HG03520 (cell line): ENCODE results near the gene ALDH8A1.
"Not testable (repeated sequence)": the region's sequence is repeated elsewhere in the genome, so short reads cannot be mapped to it uniquely, and the experiment has no call there.

ENCODE experiments used
- ATAC-seq: cut with Tn5 transposase; IDR thresholded peaks from one replicate; pipeline ENCODE4 v1.9.1; 2021; ENCODE audit warnings: mild to moderate bottlenecking, moderate library complexity; ENCODE audit not compliant: unreplicated experiment

The ALDH8A1 gene

DNA sequence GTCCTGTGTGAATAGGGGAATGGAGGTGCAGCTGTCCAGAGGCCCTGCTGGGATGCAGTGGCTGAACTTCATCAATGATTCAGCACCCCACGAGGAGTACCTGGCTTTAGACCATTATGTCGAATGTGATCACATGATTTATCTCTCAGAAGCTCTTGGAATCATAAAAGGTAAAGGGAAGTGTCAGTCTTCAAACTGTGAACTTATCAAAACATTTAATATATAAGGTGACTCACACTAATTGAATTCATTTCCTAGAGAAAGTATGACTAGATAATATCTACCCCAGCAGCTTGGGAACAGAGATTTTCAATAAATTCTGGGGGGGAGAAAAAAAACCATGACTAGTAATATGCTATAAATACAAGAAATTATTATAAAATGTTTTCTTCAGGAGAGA lies 29.5 kb downstream of the ALDH8A1 start:
- no peak for ATAC-seq

DNA sequence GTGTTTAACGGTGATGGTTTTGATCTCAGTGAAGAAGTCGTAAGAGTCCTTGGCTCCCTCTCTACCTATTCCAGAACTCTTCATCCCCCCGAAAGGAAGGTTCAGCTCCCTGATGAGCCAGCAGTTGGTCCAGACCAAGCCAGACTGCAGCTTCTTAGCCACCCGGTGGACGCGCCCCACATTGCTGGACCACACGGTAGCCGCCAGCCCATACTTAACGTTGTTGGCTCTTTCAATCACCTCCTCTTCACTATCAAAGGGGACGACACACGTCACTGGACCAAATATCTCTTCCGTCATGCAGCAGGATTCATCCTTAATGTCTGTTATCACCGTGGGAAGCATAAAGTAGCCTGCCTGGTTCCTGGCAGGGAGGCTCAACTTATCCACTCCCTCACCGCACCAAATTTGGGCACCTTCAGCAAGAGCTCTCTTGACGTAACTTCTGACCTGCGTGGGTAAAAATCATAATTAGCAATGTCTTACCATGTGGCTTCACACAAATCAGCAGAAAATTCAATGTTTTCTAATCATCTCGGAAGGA lies 31.4 kb downstream of the ALDH8A1 start:
- ATAC-seq = no peak

DNA sequence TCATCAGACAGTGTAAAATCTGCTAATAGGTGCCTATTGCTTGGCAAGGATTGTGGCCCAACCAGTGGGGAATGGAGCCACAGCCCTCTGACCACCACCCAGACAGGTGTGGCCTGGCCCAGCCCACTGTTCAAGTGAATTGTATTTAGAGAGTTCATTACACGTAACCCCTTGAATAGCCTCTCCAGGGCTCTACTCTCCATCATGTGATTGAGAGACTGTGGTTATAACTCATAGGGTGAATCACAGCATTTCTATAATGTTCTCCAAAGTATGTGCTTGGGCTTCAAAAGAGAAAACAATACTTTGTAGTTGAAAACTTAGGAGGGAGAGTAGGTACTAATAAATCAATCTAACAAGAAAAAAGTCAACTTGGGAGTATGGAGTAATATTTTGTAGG lies 38.4 kb downstream of the ALDH8A1 start:
- no peak for ATAC-seq

DNA sequence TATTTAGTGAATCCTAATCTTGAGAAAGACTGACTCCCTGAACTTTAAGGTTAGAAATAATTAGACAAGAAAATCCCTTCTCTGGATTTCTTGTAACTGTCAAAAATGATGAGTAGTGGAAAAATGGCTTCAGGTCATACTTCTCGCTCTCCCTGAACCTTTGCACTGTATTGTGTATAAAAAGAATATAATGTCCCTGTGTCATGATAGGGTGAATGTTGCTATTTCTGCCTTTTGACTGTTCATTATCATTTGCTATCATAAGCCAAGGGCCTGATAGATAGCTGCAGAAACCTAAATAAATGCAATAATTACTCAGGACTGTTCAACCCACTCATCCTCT lies 39.3 kb downstream of the ALDH8A1 start:
- no peak for ATAC-seq

DNA sequence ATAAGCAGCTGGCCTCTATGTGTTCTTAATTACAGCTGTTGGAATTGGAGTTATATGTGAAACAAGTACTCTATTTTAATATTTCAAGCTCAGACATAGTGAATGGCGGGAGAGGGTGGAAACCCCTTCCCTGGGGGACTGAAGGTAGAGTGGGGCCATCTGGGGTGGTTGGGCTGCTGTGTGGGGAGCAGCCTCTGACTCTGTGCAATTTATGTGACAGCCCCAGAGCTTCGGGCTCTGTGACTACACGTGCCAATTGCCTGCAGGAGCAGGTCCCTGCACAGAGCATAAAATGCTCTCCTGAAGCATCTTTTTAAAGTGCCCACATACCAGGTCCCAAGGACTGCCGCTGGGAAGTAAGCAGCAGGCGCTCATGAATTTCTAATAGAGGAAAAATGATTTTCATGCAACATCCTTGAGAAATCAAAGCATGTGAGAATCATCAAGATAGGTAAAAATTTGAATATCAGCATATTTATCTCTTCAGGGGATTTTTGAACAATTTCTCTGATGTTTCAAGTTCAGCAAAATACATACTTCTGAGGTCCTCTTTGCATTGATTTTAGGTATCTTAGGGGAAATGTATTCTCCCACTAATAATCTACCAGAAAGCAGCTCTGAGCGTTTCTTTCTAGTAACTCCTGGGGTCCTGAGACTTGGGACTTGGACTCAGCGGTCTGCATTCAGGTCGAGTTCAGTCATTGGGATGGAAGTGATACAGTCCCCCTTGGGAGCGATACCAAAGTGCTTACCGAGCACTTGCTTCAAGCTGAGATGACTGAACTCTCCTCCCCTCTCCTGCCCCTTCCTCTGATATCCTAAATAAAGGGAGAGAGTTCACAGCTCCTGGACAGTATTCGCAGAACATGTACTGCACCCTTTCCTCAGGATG lies 40.0 kb downstream of the ALDH8A1 start:
- no peak for ATAC-seq

DNA sequence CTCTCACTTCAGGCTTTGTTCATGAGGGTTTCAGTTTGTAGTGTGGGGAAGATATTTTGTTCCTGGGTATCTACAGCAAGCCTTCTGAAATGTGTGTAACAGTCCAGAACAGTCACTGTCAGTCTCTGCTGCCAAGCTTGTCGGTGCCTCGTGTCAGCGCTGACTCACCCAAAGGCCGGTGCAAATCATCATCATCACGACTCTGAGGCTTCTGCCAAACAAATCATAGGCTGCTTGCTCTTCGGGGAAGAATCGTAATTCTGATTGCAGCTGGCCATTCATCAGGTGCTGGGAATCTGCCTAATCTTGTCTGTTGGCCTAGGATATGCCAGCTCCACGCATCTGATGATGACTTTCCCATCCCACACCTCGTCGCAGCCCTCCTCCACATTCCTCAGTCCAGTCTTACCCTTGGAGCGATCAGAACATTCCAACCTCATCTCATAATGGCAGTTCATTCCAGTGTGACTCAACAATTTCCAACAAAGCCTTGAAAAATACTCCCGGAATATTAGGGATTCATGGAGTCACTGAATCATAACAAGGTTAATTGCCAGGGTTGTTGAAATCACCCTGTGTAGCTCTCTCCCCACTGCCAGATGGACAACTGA lies 40.9 kb downstream of the ALDH8A1 start:
- ATAC-seq = no peak

DNA sequence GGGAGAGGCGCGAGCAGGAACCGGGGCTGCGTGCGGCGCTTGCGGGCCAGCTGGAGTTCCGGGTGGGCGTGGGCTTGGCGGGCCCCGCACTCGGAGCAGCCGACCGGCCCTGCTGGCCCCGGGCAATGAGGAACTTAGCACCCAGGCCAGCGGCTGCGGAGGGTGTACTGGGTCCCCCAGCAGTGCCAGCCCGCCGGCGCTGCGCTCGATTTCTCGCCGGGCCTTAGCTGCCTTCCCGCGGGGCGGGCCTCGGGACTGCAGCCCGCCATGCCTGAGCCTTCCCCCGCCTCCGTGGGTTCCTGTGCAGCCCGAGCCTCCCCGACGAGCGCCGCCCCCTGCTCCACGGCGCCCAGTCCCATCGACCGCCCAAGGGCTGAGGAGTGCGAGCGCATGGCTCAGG lies 45.2 kb downstream of the ALDH8A1 start:
- ATAC-seq = not testable (repeated sequence)

DNA sequence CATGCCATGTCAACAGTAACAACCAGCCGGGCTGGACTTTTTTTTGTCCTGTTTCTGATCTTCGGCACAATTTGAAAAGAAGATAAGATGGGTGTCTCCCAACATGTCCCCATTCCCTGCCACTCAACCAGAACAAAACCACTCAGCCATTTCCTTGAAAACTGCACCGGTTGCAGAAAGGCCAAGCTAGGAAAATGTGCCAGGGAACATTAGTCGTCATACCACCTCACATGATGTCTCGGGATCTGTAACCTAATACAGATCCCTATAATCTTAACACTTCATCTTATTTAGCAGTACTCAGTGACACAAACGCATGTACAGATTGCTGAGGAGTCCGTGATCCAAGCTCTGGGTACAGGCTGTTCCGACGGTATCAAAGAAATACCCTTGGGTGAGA lies 46.5 kb downstream of the ALDH8A1 start:
- no peak for ATAC-seq

DNA sequence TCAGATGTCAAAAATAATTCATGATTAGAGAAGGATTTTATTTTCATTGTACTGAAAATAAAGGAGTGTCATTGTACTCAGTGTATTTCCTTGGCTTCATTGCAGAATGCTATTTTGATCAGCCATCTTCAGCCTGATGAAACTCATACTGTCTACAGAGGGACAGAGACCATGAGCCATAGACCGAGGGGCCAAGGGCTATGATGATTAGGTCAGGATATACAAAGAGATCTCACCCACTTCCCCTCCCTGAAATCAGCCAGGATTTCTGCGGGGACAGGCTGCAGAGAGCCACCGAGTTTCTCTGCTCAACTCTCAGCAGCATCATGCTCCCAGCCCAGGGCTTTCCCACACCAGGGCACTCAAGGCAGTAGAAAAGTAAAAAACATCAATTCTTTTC lies 47.0 kb downstream of the ALDH8A1 start:
- no peak for ATAC-seq

DNA sequence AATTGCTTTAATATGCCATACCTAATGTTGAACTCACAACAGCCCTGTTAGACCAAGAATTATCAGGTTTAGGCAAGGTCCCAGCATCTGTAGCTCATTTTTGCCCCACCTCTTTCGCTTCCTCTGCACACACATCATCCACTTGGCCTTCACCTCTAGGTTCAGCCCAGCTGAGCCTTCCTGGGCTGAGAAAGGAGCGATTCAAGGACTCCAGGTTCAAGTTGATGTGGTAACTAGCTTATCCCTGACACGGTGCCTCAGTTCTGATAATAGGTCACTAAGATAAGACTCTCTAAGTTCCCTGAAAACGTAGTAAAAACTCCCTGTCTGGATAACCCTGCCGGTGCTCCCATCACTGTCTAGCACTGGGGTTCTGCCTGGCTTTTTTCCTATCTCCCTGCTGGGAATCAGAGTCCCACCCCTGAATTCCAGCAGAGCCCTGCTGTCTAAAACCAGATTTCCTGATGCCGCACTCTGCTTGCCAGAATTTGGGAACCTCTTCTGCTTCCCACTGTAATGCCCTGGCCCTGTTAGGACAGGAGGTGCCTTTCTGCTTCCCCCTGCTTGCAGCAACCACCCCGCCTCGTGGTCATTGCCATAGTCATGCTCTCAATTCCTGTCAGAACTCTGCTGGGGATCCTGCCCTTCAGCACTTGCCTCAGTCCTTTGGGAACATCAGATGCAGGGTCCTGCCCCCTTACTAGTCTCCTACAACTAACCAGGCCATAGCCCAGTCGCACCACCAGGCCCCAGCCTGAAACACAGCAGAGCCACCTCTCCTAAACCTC lies 47.6 kb downstream of the ALDH8A1 start:
- no peak for ATAC-seq

DNA sequence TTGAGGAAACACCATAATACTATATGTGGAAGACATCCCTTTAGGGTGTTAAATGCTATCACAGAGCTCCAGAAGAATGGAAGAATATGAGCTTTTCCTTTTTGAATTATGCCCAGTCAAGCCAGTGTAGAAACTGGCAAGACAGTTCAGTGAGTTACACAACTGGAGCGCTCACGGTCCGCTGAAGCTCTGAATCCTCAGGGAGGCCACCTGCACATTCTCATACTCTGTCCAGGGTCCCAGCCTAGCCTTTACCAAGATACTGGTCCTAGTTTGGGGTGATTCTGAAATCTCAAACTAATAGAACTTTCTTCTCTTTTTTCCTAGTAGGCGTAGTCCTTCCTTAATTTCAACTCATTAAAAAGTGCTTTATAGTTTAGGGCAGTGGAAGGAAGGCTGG lies 51.3 kb downstream of the ALDH8A1 start:
- no peak for ATAC-seq

DNA sequence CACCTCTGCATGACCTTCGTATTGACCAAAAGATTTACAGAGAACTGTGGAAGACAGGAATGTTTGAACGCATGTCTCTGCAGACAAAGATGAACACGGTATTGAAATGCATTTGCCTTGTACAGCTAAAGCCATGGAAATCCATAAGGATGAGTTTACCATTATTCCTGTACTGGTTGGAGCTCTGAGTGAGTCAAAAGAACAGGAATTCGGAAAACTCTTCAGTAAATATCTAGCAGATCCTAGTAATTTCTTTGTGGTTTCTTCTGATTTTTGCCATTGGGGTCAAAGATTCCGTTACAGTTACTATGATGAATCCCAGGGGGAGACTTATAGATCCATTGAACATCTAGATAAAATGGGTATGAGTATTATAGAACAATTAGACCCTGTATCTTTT lies 51.7 kb downstream of the ALDH8A1 start:
- ATAC-seq = not testable (repeated sequence)

DNA sequence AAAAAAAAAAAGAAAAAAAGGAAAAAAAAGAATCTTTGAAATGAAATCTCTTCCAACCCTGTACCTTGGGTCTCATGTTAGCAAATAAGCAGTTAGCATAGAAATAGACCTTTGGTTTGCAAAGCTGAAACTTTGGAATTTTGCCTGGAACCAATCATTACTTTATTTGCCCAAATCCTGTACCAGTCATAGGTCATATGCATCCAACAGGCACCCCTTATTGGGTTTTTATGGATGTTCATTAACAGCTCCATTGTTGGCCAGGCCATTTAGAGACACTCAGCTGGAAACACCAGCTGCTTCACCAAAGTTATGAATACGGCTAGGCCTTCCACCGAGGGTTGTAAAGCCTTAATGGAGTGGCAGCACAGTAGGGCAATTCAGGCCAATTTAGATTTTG lies 53.0 kb downstream of the ALDH8A1 start:
- no peak for ATAC-seq

DNA sequence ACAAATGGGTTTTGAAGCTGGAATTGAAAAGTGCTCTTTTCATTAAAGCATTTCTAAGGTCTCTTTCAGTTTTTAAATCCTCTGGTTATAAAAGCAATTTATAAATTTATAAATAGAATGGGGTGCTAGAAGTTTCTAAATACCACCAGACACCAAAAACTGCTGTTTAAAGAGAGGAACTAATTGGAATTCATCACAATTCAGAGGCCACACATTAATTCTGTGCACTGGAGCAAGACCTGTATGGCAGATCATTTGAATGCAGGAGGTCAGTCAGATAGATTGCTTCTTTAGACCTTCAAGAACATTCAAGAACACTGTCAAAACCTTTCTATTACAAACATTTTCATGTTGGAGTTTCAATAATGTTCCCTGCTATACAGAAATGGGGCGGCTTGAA lies 55.1 kb downstream of the ALDH8A1 start:
- no peak for ATAC-seq

DNA sequence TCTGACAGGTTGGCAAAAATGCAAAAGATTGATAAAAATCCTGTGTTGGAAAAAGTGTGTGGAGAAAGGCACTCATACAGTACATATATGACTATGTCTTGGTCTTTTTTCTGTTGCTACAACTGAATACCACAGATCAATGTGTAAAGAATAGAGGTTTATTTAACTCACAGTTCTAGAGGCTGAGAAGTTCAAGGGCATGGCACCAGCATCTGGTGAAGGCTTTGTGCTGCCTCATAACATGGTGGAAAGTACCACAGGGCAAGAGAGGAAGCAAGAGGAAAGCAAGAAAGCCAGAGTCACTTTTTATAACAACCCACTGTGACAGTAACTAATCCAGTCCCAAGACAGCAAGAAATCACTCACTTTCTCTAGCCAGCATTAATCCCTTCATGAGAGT lies 57.5 kb downstream of the ALDH8A1 start:
- no peak for ATAC-seq

DNA sequence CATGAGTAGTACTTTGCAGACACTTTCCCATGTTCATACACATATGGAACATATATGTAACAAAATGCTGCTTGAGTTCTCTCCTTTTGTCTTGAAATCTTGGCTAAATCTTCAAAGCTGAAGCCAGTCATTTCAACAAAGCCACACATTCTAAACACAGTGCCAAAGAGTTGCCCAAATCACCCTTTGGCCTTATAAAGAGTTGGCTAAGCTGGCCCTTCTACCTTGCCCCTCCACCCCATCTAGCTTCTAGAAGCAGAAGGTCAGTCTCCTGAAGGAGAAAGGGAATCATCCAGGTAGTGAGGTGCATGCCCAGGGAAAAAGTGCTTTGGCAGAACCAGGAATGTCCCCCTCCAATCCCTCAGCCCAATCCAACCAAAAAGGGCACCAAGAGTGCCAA lies 58.3 kb downstream of the ALDH8A1 start:
- ATAC-seq = no peak

DNA sequence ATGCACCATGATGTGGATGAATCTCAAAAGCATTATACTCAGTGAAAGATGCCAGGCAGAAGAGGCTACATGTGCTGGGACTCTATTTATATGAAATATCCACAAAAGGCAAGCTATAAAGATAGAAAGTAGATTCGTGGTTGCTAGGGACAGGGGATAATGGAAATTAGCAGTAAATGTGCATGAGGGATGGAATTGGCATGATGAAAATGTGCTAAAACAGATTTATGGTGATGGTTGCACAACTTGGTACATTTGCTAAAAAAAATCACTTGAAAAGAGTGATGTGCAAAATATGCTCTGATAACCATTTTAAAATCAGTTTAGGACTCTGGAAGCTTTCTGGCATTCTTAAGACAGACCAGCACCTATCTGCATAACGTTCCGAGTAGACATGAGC lies 61.6 kb downstream of the ALDH8A1 start:
- ATAC-seq = no peak

DNA sequence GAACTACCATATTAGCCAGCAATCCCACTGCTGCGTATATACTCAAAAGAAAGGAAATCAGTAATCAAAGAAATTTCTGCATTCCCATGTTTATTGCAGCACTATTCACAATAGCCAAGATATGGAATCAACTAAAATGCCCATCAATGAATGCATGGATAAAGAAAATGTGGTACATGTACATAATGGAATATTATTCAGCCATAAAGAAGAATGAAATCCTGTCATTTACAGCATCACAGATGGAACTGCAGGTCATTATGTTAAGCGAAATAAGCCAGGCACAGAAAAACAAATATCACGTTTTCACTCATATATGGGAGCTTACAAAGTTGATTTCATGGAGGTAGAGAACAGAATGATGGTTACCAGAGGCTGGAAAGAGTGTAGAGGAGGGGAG lies 65.1 kb downstream of the ALDH8A1 start:
- no peak for ATAC-seq

DNA sequence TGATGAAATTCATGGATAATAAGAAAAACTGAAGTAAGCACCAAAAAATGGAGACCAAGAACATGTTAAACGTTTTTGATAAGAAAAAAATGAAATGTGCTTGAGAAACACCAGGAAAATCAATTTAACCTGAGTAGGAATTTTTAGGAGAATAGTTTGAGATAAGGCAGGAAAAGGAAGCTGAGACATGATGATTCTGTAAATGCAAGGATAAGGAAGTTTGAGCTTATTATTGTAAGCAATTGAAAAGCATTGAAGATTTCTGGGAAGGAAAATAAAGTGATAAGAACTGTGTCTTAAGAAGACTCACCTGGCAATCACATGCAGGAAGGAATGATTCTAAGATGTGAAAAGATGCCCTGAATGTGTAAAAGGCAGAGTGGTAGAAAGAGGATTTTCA lies 66.6 kb downstream of the ALDH8A1 start:
- ATAC-seq = no peak

DNA sequence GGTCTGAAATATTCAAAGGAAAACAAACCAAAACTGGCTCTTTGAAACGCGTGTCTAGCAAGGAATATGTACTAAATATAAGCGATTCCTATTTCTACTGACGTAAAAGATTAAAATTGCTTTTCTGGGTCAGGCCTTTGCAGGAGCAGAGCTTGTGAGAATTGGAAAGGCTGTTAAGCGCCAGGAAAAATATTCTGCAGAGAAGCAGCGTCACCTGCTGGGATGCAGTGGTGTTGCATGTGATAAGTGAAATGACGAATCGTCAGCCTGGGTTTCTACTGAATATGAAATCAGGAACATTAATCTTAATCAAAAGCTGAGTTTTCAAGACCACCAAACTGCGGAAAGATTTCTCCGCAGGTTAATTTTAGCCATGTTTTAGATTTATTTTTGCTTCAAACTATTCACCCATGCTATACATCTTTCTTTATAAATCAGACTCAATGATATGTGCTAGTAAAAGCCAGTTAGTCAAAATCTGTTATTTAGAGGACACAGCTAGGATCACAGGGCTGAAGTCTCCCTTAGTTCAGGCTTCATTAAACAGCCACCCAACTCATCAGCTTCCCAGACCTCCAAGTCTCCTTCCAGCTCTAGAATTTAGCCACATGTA lies 67.4 kb downstream of the ALDH8A1 start:
- no peak for ATAC-seq

DNA sequence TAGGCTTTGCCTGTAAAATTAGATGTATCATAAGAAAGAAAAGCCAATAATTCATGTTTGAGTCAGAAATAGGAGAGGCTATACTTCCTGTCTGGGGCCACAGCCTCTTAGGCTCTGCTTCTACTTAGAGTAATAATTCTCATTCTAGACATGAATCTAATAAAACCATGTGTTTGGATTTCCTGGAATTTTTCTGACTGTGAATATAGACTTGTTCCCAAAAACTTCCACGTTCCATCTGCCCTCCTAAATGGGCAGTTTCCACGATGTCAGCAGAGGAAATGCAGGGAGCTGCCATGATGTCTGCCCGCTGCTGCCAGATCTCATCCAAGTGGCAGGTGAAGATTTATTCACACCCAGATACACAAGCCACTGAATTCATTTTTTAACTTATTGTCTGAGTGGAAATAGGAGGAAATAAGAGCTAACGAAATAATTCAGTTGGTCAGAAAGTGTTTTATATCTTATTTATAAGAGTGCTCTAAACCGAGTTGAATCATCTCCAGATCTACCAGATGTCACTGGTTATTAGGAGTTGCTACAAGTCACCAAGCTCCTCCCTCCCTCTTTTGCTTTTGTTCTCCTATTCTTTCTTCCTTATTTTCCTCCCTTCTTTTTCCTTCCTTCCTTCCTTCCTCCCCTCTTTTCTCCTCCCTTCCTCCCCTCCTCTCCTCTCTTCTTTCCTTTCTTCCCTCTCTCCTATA lies 69.3 kb downstream of the ALDH8A1 start:
- ATAC-seq = no peak
